GM12872 (cell line): ENCODE data around the gene FUBP1.

Experiments used
- TF ChIP-seq, protein P1 (sequence below): IDR thresholded peaks from 3 replicates; pipeline ENCODE4 v1.5.1; 2011; ENCODE audit warnings: low read depth, mild to moderate bottlenecking, low read length, moderate library complexity; ENCODE audit not compliant: insufficient read depth

FUBP1 gene

DNA sequence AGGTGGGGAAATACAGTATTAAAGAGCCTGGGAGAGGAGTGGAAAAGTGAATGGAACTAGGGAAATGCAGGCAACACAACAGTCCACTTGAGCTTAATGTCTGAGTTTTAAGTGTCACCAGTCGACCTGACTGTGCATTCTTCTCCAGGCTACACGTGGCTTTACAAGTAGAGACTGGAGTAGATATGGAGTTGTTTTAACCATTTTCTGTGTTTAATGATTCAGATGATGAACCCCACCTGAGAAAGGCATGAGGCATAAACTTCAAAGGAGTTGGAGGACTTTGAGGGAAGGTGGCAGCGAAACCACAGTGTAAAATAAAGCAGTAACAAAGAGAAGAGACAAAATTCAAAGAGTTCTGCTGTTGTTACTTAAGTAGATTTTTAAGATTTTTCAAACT is 12.6 kb downstream of the FUBP1 start:
- TF ChIP-seq, protein P1, sequence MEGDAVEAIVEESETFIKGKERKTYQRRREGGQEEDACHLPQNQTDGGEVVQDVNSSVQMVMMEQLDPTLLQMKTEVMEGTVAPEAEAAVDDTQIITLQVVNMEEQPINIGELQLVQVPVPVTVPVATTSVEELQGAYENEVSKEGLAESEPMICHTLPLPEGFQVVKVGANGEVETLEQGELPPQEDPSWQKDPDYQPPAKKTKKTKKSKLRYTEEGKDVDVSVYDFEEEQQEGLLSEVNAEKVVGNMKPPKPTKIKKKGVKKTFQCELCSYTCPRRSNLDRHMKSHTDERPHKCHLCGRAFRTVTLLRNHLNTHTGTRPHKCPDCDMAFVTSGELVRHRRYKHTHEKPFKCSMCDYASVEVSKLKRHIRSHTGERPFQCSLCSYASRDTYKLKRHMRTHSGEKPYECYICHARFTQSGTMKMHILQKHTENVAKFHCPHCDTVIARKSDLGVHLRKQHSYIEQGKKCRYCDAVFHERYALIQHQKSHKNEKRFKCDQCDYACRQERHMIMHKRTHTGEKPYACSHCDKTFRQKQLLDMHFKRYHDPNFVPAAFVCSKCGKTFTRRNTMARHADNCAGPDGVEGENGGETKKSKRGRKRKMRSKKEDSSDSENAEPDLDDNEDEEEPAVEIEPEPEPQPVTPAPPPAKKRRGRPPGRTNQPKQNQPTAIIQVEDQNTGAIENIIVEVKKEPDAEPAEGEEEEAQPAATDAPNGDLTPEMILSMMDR: no peak

- TF ChIP-seq, protein P1: no peak
These were observed 17.5 kb downstream of the FUBP1 start for GRCh38 chr1:77961392-77961791.

GRCh38 chr1:77958850-77959249 is 20.0 kb downstream of the FUBP1 start:
- TF ChIP-seq, protein P1: no peak

- TF ChIP-seq, protein P1: no peak
These were observed 20.5 kb downstream of the FUBP1 start for GRCh38 chr1:77958391-77958790.

DNA sequence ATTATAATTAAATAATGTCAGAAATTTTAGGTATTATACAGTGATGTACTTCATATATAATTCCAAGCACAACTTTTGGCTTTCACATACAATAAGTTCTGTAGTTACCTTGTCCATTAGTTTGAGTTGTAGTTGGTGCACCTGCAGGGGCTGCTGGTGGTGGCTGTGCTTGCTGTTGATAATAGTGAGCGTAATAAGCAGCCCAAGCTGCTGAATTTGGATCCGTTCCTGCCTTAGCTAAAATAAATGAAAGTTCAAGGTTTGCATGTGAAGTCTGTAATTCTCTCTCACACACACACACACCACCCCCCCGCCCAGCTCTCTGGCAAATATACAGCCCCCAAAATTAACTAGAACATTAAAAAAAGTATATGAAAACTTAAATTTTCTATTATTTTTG is 22.4 kb downstream of the FUBP1 start:
- TF ChIP-seq, protein P1: no peak

DNA sequence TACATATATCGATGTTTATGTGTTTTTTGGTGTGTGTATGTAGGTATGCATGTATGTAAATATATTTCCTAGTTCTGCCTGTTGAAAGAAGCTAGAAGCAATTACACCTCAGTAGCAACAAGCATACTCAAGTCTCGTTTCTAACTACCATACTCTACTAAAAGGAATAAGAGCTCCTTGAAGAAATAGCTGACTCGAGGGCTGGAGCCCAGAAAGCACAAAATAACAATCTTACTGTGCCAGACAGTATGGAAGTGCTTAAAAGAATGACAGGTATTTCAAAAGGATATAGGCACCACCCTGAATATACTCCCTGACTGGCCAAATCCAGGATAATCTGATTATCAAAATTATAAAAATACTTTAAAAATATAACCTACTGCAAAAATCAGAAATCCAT is 23.2 kb downstream of the FUBP1 start:
- TF ChIP-seq, protein P1: no peak

DNA sequence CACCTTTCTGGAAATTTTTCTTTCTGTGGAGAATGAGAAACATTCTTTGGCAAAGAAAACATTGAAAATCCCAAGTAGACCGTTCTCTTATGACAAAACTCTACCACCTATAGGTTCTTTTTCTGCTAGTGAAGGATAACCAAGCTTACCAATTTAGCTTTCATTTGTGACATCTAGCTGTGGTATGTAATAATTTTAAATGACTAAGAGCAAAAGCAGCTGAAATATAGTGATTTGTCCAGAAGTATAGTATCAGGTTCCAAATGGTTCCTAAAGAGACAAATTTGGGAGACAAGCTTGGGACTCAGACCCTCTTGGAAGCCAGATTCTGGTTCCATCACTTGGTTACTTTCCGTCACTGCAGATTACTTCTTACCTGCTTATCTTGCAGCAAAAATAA is 24.4 kb downstream of the FUBP1 start:
- TF ChIP-seq, protein P1: no peak

DNA sequence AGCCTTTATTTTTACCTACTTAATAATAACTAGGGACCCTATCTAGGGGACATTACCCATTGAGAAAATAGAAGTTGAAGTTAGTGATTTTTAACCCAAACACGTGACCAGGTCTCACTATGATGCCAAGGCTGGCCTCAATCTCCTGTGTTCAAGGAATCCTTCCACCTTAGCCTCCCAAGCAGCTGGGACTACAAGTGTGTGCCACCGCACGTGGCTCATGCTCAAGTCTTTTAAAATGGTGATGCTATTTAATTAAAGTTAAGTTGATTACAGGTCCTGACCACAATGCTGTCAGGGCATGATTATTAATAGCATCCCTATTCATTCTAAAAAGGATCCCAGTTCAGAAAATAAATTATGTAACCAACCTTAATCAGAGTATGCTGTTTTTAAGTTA is 25.0 kb downstream of the FUBP1 start:
- TF ChIP-seq, protein P1: no peak
